ENCODE data around the gene TIAM2.

GRCh38 chr6:155031091-155031490, 36.0 kb downstream of the TIAM2 start:
- TF ChIP-seq CTCF (conservative IDR thresholded peaks at IDR 0.05; ENCODE audit: low read depth, low read length) = no peak
- no peak for TF ChIP-seq EZH2 (IDR thresholded peaks at IDR 0.05; ENCODE audit: borderline replicate concordance, low read depth, low read length, poor library complexity, severe bottlenecking)

Measured in A673 (cell line).